Trophoblast cell (in vitro differentiated cells and primary cell): Measurements from ENCODE around the gene PTPN1.

Source experiments
- DNase-seq, 2 donors: peaks; one replicate each; pipeline ENCODE4 v3.0.0-alpha.2; 2016
- H2AFZ ChIP-seq: 2 replicates; pipeline ENCODE4 v1.6.1; 2013; ENCODE audit warnings: low read length, moderate library complexity, mild to moderate bottlenecking; ENCODE audit not compliant: insufficient read depth, poor library complexity
- H2AK5ac ChIP-seq: 2 replicates; pipeline ENCODE4 v1.6.1; 2013; ENCODE audit warnings: mild to moderate bottlenecking, low read length
- H2BK120ac ChIP-seq: 2 replicates; pipeline ENCODE4 v1.6.1; 2013; ENCODE audit warnings: low read length, mild to moderate bottlenecking, moderate library complexity; ENCODE audit not compliant: insufficient read depth, poor library complexity
- H2BK12ac ChIP-seq: 2 replicates; pipeline ENCODE4 v1.6.1; 2013; ENCODE audit warnings: mild to moderate bottlenecking, low read length, moderate library complexity
- H2BK5ac ChIP-seq: 2 replicates; pipeline ENCODE4 v1.6.1; 2013; ENCODE audit warnings: low read length, low read depth, moderate library complexity, mild to moderate bottlenecking; ENCODE audit not compliant: poor library complexity
- H3K14ac ChIP-seq: 2 replicates; pipeline ENCODE4 v1.6.1; 2013; ENCODE audit warnings: mild to moderate bottlenecking, low read length
- H3K18ac ChIP-seq: 2 replicates; pipeline ENCODE4 v1.6.1; 2013; ENCODE audit warnings: mild to moderate bottlenecking, low read length
- H3K23ac ChIP-seq: 2 replicates; pipeline ENCODE4 v1.6.1; 2013; ENCODE audit warnings: low read length
- H3K27ac ChIP-seq: 2 replicates; pipeline ENCODE4 v1.5.1; 2013; ENCODE audit warnings: low read depth, mild to moderate bottlenecking, inconsistent platforms, low read length, moderate library complexity
- H3K27me3 ChIP-seq: 2 replicates; pipeline ENCODE4 v1.6.1; 2013; ENCODE audit warnings: inconsistent platforms, mild to moderate bottlenecking, low read length, moderate library complexity; ENCODE audit not compliant: insufficient read depth
- H3K36me3 ChIP-seq, 2 experiments: 1 replicate in 1 of 2; 2 replicates in 1 of 2; pipeline ENCODE4 v1.6.1; 2013; ENCODE audit warnings: low read length in 2 of 2, mild to moderate bottlenecking in 2 of 2, moderate library complexity in 1 of 2; ENCODE audit not compliant: insufficient read depth in 2 of 2, control insufficient read depth in 1 of 2
- H3K4ac ChIP-seq: 2 replicates; pipeline ENCODE4 v1.6.1; 2013; ENCODE audit warnings: low read depth, mild to moderate bottlenecking, low read length, moderate library complexity
- H3K4me1 ChIP-seq, 2 experiments: 1 replicate in 1 of 2; 2 replicates in 1 of 2; pipeline ENCODE4 v1.6.1; 2013; ENCODE audit warnings: low read length in 2 of 2, mild to moderate bottlenecking in 2 of 2, moderate library complexity in 1 of 2; ENCODE audit not compliant: insufficient read depth in 2 of 2, control insufficient read depth in 1 of 2
- H3K4me2 ChIP-seq: 2 replicates; pipeline ENCODE4 v1.6.1; 2013; ENCODE audit warnings: inconsistent platforms, mild to moderate bottlenecking, low read length, moderate library complexity
- H3K4me3 ChIP-seq: 2 replicates; pipeline ENCODE4 v1.5.1; 2013; ENCODE audit warnings: mild to moderate bottlenecking, low read depth, low read length, inconsistent platforms
- H3K79me1 ChIP-seq: one replicate; pipeline ENCODE4 v1.6.1; 2013; ENCODE audit warnings: low read length
- H3K79me2 ChIP-seq: 2 replicates; pipeline ENCODE4 v1.6.1; 2013; ENCODE audit warnings: low read length, mild to moderate bottlenecking; ENCODE audit not compliant: control insufficient read depth, insufficient read depth, poor library complexity
- H3K9ac ChIP-seq: 2 replicates; pipeline ENCODE4 v1.6.1; 2013; ENCODE audit warnings: mild to moderate bottlenecking, low read length
- H3K9me3 ChIP-seq: 2 replicates; pipeline ENCODE4 v1.6.1; 2013; ENCODE audit warnings: low read depth, mild to moderate bottlenecking, control low read depth, inconsistent platforms, low read length; ENCODE audit not compliant: insufficient read depth
- H4K12ac ChIP-seq: 2 replicates; pipeline ENCODE4 v1.6.1; 2013; ENCODE audit warnings: low read depth, mild to moderate bottlenecking, low read length, moderate library complexity
- H4K8ac ChIP-seq: 2 replicates; pipeline ENCODE4 v1.6.1; 2013; ENCODE audit warnings: low read depth, mild to moderate bottlenecking, low read length, moderate library complexity
- H4K91ac ChIP-seq: one replicate; pipeline ENCODE4 v1.6.1; 2013; ENCODE audit warnings: low read depth, mild to moderate bottlenecking, low read length, moderate library complexity
- WGBS: extraction: QIAGEN DNeasy Blood & Tissue Kit; methylation state at CpG from one replicate; pipeline ENCODE4 v1.1.7; 2013; ENCODE audit warnings: missing lambda C conversion rate; ENCODE audit not compliant: insufficient read length, insufficient coverage; ENCODE audit errors: extremely low coverage; 5-methylcytosine and 5-hydroxymethylcytosine counted together

Gene PTPN1

DNA sequence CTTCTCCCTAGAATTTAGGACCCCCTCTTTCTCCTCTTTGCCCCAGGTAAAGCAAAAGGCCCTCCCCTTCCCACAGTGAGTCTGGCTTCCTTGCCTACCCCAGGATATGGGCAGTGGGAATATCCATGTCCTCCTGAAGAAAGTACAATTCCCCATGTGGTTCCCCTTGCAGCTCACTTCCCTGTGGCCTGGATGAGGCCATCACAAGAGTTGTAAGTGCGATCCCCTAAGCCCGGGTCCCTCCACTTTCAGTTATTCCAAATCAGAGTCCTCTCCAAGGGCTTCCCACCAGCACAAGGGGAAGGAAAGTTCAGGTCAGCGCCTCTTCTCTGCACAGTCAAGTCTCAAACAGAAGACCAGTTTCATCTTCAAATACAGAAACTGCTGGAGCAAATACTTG lies 10.2 kb upstream of the PTPN1 start:
- no peak for DNase-seq
- H4K91ac ChIP-seq: no peak overlapping the region
- no peak overlapping the region for H3K4me3 ChIP-seq
- H3K9me3 ChIP-seq: no peaks in the 10 kb centered on the region
- no peak overlapping the region for H3K14ac ChIP-seq
- no CpG with 5 or more reads among the region's 3 CpGs for WGBS
- peaks cover 7 to 9% of the 10 kb centered on the region in 2 experiments for H3K4me1 ChIP-seq
- H3K79me2 ChIP-seq: peaks cover 2% of the 10 kb centered on the region
- no peak overlapping the region for H4K8ac ChIP-seq
- no peak overlapping the region for H2BK5ac ChIP-seq
- no peaks in the 10 kb centered on the region for H3K27me3 ChIP-seq
- H4K12ac ChIP-seq: no peak overlapping the region
- no peak overlapping the region for H2BK12ac ChIP-seq
- H3K18ac ChIP-seq: no peak overlapping the region
- no peak overlapping the region for H3K9ac ChIP-seq
- no peak overlapping the region for H3K4me2 ChIP-seq
- H3K36me3 ChIP-seq: no peaks in the 10 kb centered on the region
- H2AFZ ChIP-seq: no peak overlapping the region
- no peak overlapping the region for H2BK120ac ChIP-seq
- no peak overlapping the region for H3K23ac ChIP-seq
- no peak overlapping the region for H3K27ac ChIP-seq
- peaks cover 6% of the 10 kb centered on the region for H3K79me1 ChIP-seq
- no peak overlapping the region for H3K4ac ChIP-seq
- H2AK5ac ChIP-seq: no peak overlapping the region

DNA sequence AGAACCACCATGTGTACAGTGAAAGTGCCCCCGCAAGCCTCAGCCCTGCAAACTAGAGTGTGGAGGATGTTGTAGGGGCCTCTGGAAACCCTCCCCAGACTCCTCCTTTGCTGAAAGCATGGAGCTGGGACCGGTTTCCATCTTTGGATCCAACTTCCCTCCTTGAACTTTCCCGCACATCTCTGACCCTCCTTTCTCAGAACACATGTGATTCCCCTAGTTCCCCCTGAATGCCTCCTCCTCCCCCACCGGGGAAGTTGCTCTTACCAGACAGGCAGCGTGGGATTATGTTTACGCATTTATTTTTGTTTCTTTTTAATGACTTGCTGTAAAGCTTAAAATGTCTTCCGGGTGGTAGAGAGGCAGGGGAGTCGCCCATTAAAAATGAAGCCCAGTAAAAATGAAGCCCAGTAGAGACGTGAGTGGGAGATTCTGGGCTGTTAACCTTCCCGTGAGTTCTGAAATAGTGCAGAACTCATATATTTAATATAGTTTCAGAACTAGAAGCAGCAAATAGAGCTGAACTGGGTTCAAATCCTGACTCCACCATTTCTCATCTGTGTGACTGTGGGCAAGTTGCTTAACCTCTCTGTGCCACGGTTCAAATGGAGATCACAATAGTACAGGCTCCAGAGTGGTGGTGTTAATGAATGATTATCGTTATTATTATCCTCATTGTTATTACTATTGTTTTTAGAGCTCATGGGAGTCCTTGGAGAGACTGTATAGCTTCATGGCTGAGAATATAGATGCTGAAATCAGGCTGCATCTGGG lies 8.0 kb upstream of the PTPN1 start:
- H3K79me1 ChIP-seq: peaks cover 6% of the 10 kb centered on the region
- no peaks in the 10 kb centered on the region for H3K36me3 ChIP-seq
- H3K9me3 ChIP-seq: no peaks in the 10 kb centered on the region
- no peaks in the 10 kb centered on the region for H3K27me3 ChIP-seq
- no peak overlapping the region for H4K12ac ChIP-seq
- peaks cover 7 to 9% of the 10 kb centered on the region in 2 experiments for H3K4me1 ChIP-seq
- no peak overlapping the region for H2BK5ac ChIP-seq
- H3K4me2 ChIP-seq: no peak overlapping the region
- no peak overlapping the region for H3K27ac ChIP-seq
- H2AK5ac ChIP-seq: no peak overlapping the region
- no peak overlapping the region for H3K9ac ChIP-seq
- H3K23ac ChIP-seq: no peak overlapping the region
- H2AFZ ChIP-seq: no peak overlapping the region
- no peak overlapping the region for H3K4ac ChIP-seq
- H3K79me2 ChIP-seq: peaks cover 2% of the 10 kb centered on the region
- H3K18ac ChIP-seq: no peak overlapping the region
- peak in 1 of 2 donors; percentile 28 for DNase-seq
- H4K91ac ChIP-seq: no peak overlapping the region
- no peak overlapping the region for H4K8ac ChIP-seq
- H3K4me3 ChIP-seq: no peak overlapping the region
- no peak overlapping the region for H3K14ac ChIP-seq
- H2BK12ac ChIP-seq: no peak overlapping the region
- H2BK120ac ChIP-seq: no peak overlapping the region
- no CpG with 5 or more reads among the region's 12 CpGs for WGBS

GRCh38 chr20:50504231-50504823 lies 5.9 kb upstream of the PTPN1 start:
- no peak overlapping the region for H2BK5ac ChIP-seq
- WGBS: no CpG with 5 or more reads among the region's 4 CpGs

GRCh38 chr20:50506270-50506579 lies 4.0 kb upstream of the PTPN1 start:
- no peak overlapping the region for H3K4ac ChIP-seq
- H3K23ac ChIP-seq: no peak overlapping the region
- no peaks in the 10 kb centered on the region for H3K27me3 ChIP-seq
- peaks cover 15 to 25% of the 10 kb centered on the region in 2 experiments for H3K4me1 ChIP-seq
- H3K27ac ChIP-seq: no peak overlapping the region
- H2BK120ac ChIP-seq: no peak overlapping the region
- no peak overlapping the region for H3K18ac ChIP-seq
- no peak overlapping the region for H3K9ac ChIP-seq
- no peaks in the 10 kb centered on the region for H3K9me3 ChIP-seq
- H3K4me3 ChIP-seq: no peak overlapping the region
- DNase-seq: no peak
- H4K12ac ChIP-seq: no peak overlapping the region
- H3K36me3 ChIP-seq: no peaks in the 10 kb centered on the region
- H4K91ac ChIP-seq: no peak overlapping the region
- H2BK5ac ChIP-seq: no peak overlapping the region
- no peak overlapping the region for H4K8ac ChIP-seq
- no peak overlapping the region for H2BK12ac ChIP-seq
- H2AFZ ChIP-seq: no peak overlapping the region
- H2AK5ac ChIP-seq: no peak overlapping the region
- no peak overlapping the region for H3K4me2 ChIP-seq
- H3K14ac ChIP-seq: no peak overlapping the region
- peaks cover 12% of the 10 kb centered on the region for H3K79me2 ChIP-seq
- no CpG with 5 or more reads among the region's 3 CpGs for WGBS
- peaks cover 19% of the 10 kb centered on the region for H3K79me1 ChIP-seq

More at GRCh38 chr20:50504231-50504823, 5.9 kb upstream of the PTPN1 start:
- Histone ChIP-seq H3K9ac (no peak overlapping the region), H4K8ac (no peak overlapping the region), H3K27me3 (no peaks in the 10 kb centered on the region), H2AFZ (no peak overlapping the region), H3K79me1 (peaks cover 7% of the 10 kb centered on the region), H4K91ac (no peak overlapping the region), H3K4me2 (no peak overlapping the region), H3K36me3 (no peaks in the 10 kb centered on the region), H3K4me3 (no peak overlapping the region), H2BK120ac (no peak overlapping the region), H3K14ac (no peak overlapping the region), H2AK5ac (no peak overlapping the region), H3K18ac (no peak overlapping the region), H3K4me1 (peaks cover 11 to 17% of the 10 kb centered on the region in 2 experiments), H2BK12ac (no peak overlapping the region), H4K12ac (no peak overlapping the region), H3K27ac (no peak overlapping the region), H3K9me3 (no peaks in the 10 kb centered on the region), H3K4ac (no peak overlapping the region), H3K23ac (no peak overlapping the region), H3K79me2 (peaks cover 2% of the 10 kb centered on the region)
- DNase-seq: no peak
